ENCODE measurements around the gene SLC29A3.
"Not testable (repeated sequence)": the region's sequence is repeated elsewhere in the genome, so short reads cannot be mapped to it uniquely, and the experiment has no call there.

Gene SLC29A3

DNA sequence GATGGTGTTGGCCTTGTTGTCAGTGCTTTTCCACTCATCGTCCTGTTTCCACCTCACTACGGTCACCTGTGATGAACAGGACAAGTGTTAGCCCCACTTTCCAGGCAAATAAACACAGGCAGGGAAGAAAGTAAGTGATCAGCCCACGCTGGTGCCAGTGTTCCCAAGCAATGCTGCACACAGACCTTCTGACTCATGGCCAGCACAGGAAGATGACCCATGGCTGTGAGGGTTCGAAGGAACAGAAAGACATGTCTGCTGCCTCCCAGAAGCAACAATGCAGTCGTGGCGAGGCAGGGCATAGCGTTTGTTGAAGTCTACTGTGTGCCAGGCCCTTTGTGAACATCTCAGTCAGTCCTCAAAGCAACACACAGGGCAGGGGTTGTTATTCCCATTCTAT is 35.7 kb downstream of the SLC29A3 start:
- no peak for ATAC-seq (ENCODE audit: insufficient read depth, low read depth)
- no peak overlapping the region for H3K4me3 ChIP-seq (ENCODE audit: low read depth in 1 of 2, low read length in 2 of 2)
- H3K79me2 ChIP-seq (ENCODE audit: insufficient read depth, low read length): no peaks in the 10 kb centered on the region
- no peaks in the 10 kb centered on the region for H3K9me3 ChIP-seq (ENCODE audit: insufficient read depth, low read length, severe bottlenecking)
- H3K36me3 ChIP-seq (ENCODE audit: insufficient read depth, low read length): peaks cover 31% of the 10 kb centered on the region
- H3K4me2 ChIP-seq (ENCODE audit: insufficient read depth, low read length): no peak overlapping the region
- H2AFZ ChIP-seq (ENCODE audit: low read depth, low read length): no peak overlapping the region
- no peaks in the 10 kb centered on the region for H3K27me3 ChIP-seq (ENCODE audit: insufficient read depth, low read length, poor library complexity)
- no peak overlapping the region for H3K9ac ChIP-seq (ENCODE audit: low read depth, low read length)
- no peak for DNase-seq
- no peaks in the 10 kb centered on the region for H3K4me1 ChIP-seq (ENCODE audit: insufficient read depth, low read length)
- H4K20me1 ChIP-seq (ENCODE audit: insufficient read depth, low read length): peaks cover 5% of the 10 kb centered on the region
- no peak for TF ChIP-seq EZH2 (IDR thresholded peaks at IDR 0.05; ENCODE audit: borderline replicate concordance, low read depth, low read length, severe bottlenecking)
- TF ChIP-seq, protein P1, sequence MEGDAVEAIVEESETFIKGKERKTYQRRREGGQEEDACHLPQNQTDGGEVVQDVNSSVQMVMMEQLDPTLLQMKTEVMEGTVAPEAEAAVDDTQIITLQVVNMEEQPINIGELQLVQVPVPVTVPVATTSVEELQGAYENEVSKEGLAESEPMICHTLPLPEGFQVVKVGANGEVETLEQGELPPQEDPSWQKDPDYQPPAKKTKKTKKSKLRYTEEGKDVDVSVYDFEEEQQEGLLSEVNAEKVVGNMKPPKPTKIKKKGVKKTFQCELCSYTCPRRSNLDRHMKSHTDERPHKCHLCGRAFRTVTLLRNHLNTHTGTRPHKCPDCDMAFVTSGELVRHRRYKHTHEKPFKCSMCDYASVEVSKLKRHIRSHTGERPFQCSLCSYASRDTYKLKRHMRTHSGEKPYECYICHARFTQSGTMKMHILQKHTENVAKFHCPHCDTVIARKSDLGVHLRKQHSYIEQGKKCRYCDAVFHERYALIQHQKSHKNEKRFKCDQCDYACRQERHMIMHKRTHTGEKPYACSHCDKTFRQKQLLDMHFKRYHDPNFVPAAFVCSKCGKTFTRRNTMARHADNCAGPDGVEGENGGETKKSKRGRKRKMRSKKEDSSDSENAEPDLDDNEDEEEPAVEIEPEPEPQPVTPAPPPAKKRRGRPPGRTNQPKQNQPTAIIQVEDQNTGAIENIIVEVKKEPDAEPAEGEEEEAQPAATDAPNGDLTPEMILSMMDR (IDR thresholded peaks at IDR 0.05; ENCODE audit: borderline replicate concordance, extremely low read depth, low read length, poor library complexity, severe bottlenecking): no peak
- no peak overlapping the region for H3K27ac ChIP-seq (ENCODE audit: low read length)

DNA sequence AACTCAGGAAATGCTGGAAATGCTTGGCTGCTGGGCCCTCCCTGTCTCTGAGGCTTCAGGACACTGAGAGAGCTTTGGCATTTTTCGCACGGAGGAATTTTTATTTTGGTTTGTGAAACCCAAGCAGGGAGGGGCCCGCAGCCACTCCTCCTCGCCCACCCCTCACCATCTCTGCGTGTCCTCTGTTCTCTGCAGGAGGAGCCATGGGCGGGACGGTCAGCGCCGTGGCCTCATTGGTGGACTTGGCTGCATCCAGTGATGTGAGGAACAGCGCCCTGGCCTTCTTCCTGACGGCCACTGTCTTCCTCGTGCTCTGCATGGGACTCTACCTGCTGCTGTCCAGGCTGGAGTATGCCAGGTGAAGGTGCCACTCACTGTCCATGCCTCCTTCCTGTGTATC is 36.8 kb downstream of the SLC29A3 start:
- H3K27me3 ChIP-seq (ENCODE audit: insufficient read depth, low read length, poor library complexity): no peaks in the 10 kb centered on the region
- H3K4me2 ChIP-seq (ENCODE audit: insufficient read depth, low read length): no peak overlapping the region
- H3K27ac ChIP-seq (ENCODE audit: low read length): no peak overlapping the region
- H3K4me1 ChIP-seq (ENCODE audit: insufficient read depth, low read length): no peaks in the 10 kb centered on the region
- no peak overlapping the region for H2AFZ ChIP-seq (ENCODE audit: low read depth, low read length)
- no peak for TF ChIP-seq EZH2 (IDR thresholded peaks at IDR 0.05; ENCODE audit: borderline replicate concordance, low read depth, low read length, severe bottlenecking)
- TF ChIP-seq, protein P1 (IDR thresholded peaks at IDR 0.05; ENCODE audit: borderline replicate concordance, extremely low read depth, low read length, poor library complexity, severe bottlenecking): no peak
- no peak overlapping the region for H3K9ac ChIP-seq (ENCODE audit: low read depth, low read length)
- 0 out of 2 replicates have a peak, but pooled peaks cover 3% of the 10 kb centered on the region for H4K20me1 ChIP-seq (ENCODE audit: insufficient read depth, low read length)
- no peaks in the 10 kb centered on the region for H3K79me2 ChIP-seq (ENCODE audit: insufficient read depth, low read length)
- H3K36me3 ChIP-seq (ENCODE audit: insufficient read depth, low read length): peaks cover 31% of the 10 kb centered on the region
- ATAC-seq (ENCODE audit: insufficient read depth, low read depth) (no peak), DNase-seq (no peak)
- H3K4me3 ChIP-seq (ENCODE audit: low read depth in 1 of 2, low read length in 2 of 2): no peak overlapping the region
- no peaks in the 10 kb centered on the region for H3K9me3 ChIP-seq (ENCODE audit: insufficient read depth, low read length, severe bottlenecking)

DNA sequence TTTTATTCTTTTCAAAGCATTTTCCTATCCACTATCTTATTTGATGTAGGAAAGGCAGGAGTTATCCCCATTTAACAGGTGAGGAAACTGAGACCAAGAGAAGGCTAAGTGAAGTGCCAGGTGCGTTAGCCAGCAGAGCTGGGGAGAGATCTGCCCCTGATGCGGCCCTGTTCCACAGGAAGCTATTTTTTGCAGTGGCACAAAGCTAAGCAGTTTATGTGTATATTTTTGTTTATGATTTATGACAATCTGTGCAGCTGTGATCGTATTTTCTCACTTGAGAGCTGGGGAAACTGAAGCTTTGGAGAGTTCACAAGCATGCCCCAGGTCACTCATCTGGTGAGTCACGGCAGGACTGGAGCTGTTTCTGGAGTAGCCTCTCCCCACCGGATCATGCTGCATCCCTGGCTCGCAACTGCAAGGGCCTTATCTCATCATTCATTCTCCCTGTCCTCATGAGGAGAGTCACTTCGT is 38.8 kb downstream of the SLC29A3 start:
- Histone ChIP-seq H3K36me3 (ENCODE audit: insufficient read depth, low read length) (peaks cover 45% of the 10 kb centered on the region), H3K27ac (ENCODE audit: low read length) (no peak overlapping the region), H3K9ac (ENCODE audit: low read depth, low read length) (no peak overlapping the region), H3K4me2 (ENCODE audit: insufficient read depth, low read length) (no peak overlapping the region), H2AFZ (ENCODE audit: low read depth, low read length) (no peak overlapping the region), H3K4me3 (ENCODE audit: low read depth in 1 of 2, low read length in 2 of 2) (no peak overlapping the region), H4K20me1 (ENCODE audit: insufficient read depth, low read length) (no peaks in the 10 kb centered on the region), H3K4me1 (ENCODE audit: insufficient read depth, low read length) (no peaks in the 10 kb centered on the region), H3K27me3 (ENCODE audit: insufficient read depth, low read length, poor library complexity) (no peaks in the 10 kb centered on the region), H3K9me3 (ENCODE audit: insufficient read depth, low read length, severe bottlenecking) (no peaks in the 10 kb centered on the region), H3K79me2 (ENCODE audit: insufficient read depth, low read length) (no peaks in the 10 kb centered on the region)
- TF ChIP-seq EZH2 (IDR thresholded peaks at IDR 0.05; ENCODE audit: borderline replicate concordance, low read depth, low read length, severe bottlenecking): no peak
- TF ChIP-seq, protein P1 (IDR thresholded peaks at IDR 0.05; ENCODE audit: borderline replicate concordance, extremely low read depth, low read length, poor library complexity, severe bottlenecking): no peak
- no peak for ATAC-seq (ENCODE audit: insufficient read depth, low read depth)
- no peak for DNase-seq

DNA sequence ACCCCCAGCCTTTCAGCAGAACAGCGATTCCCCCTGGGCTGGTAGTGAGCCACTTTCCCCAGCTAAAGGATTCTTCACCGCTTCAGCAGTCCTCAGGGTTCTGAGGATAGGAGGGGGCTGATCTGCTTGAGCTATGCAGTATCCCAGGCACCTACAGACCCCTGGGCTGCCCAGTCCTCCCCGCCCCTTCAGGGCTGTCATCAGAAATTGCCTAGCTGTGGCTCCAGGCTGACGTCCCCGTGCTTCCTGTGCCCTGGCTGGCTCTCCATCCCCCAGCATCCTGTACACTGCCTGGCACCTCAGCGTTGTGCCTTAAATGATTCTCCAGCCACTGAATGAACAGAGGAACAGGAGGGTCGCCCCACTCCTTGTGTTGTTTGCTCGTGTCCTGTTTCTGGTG is 39.2 kb downstream of the SLC29A3 start:
- H3K36me3 ChIP-seq (ENCODE audit: insufficient read depth, low read length): peaks cover 46% of the 10 kb centered on the region
- DNase-seq (no peak), ATAC-seq (ENCODE audit: insufficient read depth, low read depth) (no peak)
- TF ChIP-seq EZH2 (IDR thresholded peaks at IDR 0.05; ENCODE audit: borderline replicate concordance, low read depth, low read length, severe bottlenecking): no peak
- no peak overlapping the region for H2AFZ ChIP-seq (ENCODE audit: low read depth, low read length)
- H3K27me3 ChIP-seq (ENCODE audit: insufficient read depth, low read length, poor library complexity): no peaks in the 10 kb centered on the region
- no peak overlapping the region for H3K4me2 ChIP-seq (ENCODE audit: insufficient read depth, low read length)
- no peaks in the 10 kb centered on the region for H3K79me2 ChIP-seq (ENCODE audit: insufficient read depth, low read length)
- no peak overlapping the region for H3K27ac ChIP-seq (ENCODE audit: low read length)
- H3K4me1 ChIP-seq (ENCODE audit: insufficient read depth, low read length): no peaks in the 10 kb centered on the region
- no peaks in the 10 kb centered on the region for H4K20me1 ChIP-seq (ENCODE audit: insufficient read depth, low read length)
- H3K9ac ChIP-seq (ENCODE audit: low read depth, low read length): no peak overlapping the region
- no peaks in the 10 kb centered on the region for H3K9me3 ChIP-seq (ENCODE audit: insufficient read depth, low read length, severe bottlenecking)
- no peak overlapping the region for H3K4me3 ChIP-seq (ENCODE audit: low read depth in 1 of 2, low read length in 2 of 2)

DNA sequence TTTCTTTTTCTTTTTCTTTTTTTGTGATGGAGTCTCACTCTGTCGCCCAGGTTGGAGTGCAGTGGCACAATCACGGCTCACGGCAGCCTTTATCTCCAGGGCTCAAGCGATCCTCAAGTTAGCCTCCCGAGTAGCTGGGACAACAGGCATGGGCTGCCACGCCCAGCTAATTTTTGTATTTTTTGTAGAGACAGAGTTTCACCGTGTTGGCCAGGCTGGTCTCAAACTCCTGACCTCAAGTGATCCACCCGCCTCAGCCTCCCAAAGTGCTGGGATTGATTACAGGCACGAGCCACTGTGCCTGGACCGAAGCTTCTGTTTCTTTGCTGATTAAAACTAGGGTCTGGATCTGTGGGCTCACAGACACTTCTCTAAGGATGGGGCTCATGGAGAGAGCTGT is 39.8 kb downstream of the SLC29A3 start:
- H3K4me2 ChIP-seq (ENCODE audit: insufficient read depth, low read length); H3K9me3 ChIP-seq (ENCODE audit: insufficient read depth, low read length, severe bottlenecking); H3K9ac ChIP-seq (ENCODE audit: low read depth, low read length); H3K4me3 ChIP-seq (ENCODE audit: low read depth in 1 of 2, low read length in 2 of 2); DNase-seq; H3K27me3 ChIP-seq (ENCODE audit: insufficient read depth, low read length, poor library complexity); H2AFZ ChIP-seq (ENCODE audit: low read depth, low read length); ATAC-seq (ENCODE audit: insufficient read depth, low read depth); H3K4me1 ChIP-seq (ENCODE audit: insufficient read depth, low read length); H3K27ac ChIP-seq (ENCODE audit: low read length); H3K79me2 ChIP-seq (ENCODE audit: insufficient read depth, low read length); H4K20me1 ChIP-seq (ENCODE audit: insufficient read depth, low read length): not testable (repeated sequence)
- H3K36me3 ChIP-seq (ENCODE audit: insufficient read depth, low read length): peaks cover 46% of the 10 kb centered on the region

Data from DND-41 (cell line).